Measurements from ENCODE around the gene PSD2.

PSD2 gene

DNA sequence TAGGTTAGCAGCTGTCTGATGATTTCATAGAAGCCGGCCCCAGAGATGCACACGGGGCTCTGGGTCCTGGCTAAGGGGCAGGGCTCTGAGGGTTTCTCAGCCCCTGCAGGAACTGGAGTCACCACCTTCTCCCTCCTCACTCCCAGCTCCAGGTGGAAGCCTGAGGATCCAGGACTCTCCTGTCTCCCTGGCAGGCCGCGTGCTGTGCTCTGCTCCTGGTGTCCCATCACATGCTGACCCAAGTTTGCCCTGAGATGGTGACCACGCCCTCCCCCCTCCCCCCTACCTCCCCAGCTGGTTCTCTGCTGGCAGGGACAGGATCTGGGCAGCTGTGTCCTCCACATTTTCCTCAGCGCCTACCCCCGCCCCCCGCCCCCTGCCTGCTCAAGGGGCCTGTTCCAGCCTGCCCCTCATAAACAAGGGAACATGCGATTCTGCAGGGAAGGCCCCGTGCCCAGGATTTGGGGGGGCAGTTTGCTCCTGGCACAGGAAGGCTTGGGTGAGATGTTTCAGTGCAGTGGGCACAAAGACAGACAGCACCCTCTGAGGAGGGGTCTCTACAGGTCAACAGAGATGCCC lies 87.4 kb downstream of the PSD2 start:
- no peak for DNase-seq

- DNase-seq, result no peak
Observed at GRCh38 chr5:139884144-139884543, 88.5 kb downstream of the PSD2 start.

GRCh38 chr5:139884734-139885133 lies 89.1 kb downstream of the PSD2 start:
- DNase-seq, result no peak

DNA sequence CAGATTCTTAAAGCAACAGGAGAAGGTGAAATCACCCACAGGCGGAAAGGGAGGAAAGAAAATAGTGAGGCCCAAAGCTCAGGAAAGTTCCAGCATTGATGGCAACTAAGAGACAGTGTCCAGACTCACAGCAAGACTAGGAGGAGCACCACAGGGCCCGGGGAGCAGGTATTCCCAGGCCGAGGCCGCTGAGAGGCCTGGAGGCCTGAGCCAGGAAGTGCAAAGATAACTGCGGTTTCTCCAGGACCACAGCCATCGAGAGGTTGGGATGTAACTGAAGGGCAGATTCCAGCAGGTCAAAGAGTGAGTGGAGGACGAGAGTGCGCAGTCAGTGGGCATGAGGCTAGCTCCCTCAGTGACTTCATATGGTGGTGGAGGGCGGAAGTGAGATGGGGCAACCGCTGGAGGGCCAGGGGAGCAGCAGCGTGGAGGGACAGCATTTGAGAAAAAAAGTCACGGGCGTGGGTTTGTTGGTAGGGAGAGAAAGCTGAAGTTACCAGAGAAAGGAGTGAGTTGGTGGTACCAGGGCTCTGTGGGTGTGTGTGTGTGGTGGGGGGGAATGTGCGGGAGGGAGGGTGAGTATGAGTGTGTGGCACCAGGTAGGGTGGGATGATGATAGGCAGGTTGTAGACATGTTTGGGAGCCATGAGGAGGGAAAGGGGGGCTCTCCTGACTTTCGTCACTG lies 89.7 kb downstream of the PSD2 start:
- DNase-seq, result no peak

GRCh38 chr5:139885857-139886208 lies 90.2 kb downstream of the PSD2 start:
- DNase-seq, result no peak

DNA sequence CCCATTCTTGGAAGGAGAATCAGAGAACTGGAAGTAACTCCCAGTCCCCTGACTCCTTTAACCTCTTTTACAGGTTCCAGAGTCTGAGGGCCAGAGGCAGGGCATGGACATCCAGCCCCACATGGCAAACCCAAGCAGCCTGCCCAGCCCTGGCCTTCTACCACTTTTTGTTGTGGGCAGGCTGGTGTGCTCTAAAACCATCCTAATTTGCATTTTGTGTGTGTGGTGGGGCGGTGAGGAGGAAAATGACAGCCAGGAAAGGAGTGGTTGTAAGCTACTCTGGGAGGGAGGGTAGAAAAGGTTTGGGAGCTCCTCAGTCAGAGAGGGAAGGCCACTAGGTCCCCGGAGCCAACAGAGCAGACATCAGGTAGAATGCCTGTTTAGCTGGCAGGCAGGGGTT lies 90.6 kb downstream of the PSD2 start:
- DNase-seq, result no peak

DNA sequence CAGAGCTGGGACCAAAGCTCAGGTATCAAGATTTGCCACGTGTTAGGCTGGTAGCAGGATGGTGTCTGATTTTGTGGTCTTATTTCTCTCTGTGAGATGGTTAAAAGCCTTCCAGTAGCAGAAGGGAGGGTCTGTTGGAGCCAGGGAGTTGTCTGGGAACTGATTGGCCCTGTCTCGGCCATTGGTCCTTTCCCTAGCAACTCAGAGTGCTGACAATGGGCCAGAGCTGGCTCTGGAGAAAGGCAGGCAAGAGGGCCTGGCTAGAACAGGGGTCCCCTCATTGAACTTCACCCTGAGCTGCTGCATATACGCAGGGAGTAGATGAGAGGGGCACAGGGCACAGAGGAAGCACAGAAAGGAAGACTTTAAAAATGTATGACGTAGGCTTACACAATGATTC lies 92.8 kb downstream of the PSD2 start:
- DNase-seq, result no peak

GRCh38 chr5:139889410-139889809 lies 93.8 kb downstream of the PSD2 start:
- no peak for DNase-seq

- DNase-seq, result no peak
Observed at GRCh38 chr5:139893873-139894272, 98.3 kb downstream of the PSD2 start.

All from hematopoietic multipotent progenitor cell treated with erythropoietin and hydrocortisone succinate and interleukin-3 and kit ligand, for 4 days (in vitro differentiated cells).